Naive B cell (primary cell): ENCODE measurements around the gene KLF13. TPM values are rescaled to one million over a fixed set of nuclear protein-coding genes. Genes with fewer than 3 reads are reported as not detected.

ENCODE experiments used
- ATAC-seq, 2 donors: fragments of 150-1000 bp; cut with Tn5 transposase; 2 replicates each; pipeline ENCODE4 v1.10.0; 2021; ENCODE audit warnings: low read depth in 2 of 2, mild to moderate bottlenecking in 2 of 2, moderate library complexity in 2 of 2
- DNase-seq: peaks from one replicate; pipeline ENCODE4 v3.0.0; 2022
- H3K27ac Mint-ChIP-seq, 6 donors: one replicate each; pipeline ENCODE4 v1.8.0; 2020 to 2022; ENCODE audit warnings: mild to moderate bottlenecking in 6 of 6, mixed read lengths in 6 of 6, moderate library complexity in 5 of 6, inconsistent platforms in 2 of 6
- H3K27me3 Mint-ChIP-seq, 3 donors: one replicate each; pipeline ENCODE4 v1.8.0; 2021 to 2022; ENCODE audit warnings: mixed read lengths in 3 of 3, mild to moderate bottlenecking in 1 of 3
- H3K36me3 Mint-ChIP-seq, 2 donors: one replicate each; pipeline ENCODE4 v1.8.0; 2020 to 2022; ENCODE audit warnings: mixed read lengths in 2 of 2, inconsistent platforms in 1 of 2, mild to moderate bottlenecking in 1 of 2
- H3K4me1 Mint-ChIP-seq, 3 donors: one replicate each; pipeline ENCODE4 v1.8.0; 2020 to 2022; ENCODE audit warnings: mixed read lengths in 3 of 3, inconsistent platforms in 1 of 3, mild to moderate bottlenecking in 1 of 3, moderate library complexity in 1 of 3
- H3K4me3 Mint-ChIP-seq, 8 donors: one replicate each; pipeline ENCODE4 v1.8.0; 2020 to 2022; ENCODE audit warnings: mild to moderate bottlenecking in 8 of 8, mixed read lengths in 8 of 8, moderate library complexity in 8 of 8, inconsistent platforms in 2 of 8
- H3K9me3 Mint-ChIP-seq, 7 donors: one replicate each; pipeline ENCODE4 v1.8.0; 2020 to 2022; ENCODE audit warnings: mixed read lengths in 7 of 7, mild to moderate bottlenecking in 5 of 7, inconsistent platforms in 2 of 7, moderate library complexity in 1 of 7
- polyA plus RNA-seq, 6 donors: library from polyadenylated mRNA; unstranded; fragments of 300-500 nt; fragmentation: Illumina TruSeq; gene quantifications; one replicate each; pipeline ENCODE4 v1.2.3, GENCODE V29; 2021; ENCODE audit warnings: low read depth in 6 of 6

Gene KLF13
- polyA plus RNA-seq, 6 donors from 2014 or later = 16.6 to 58.8 (median 40.0) TPM

DNA sequence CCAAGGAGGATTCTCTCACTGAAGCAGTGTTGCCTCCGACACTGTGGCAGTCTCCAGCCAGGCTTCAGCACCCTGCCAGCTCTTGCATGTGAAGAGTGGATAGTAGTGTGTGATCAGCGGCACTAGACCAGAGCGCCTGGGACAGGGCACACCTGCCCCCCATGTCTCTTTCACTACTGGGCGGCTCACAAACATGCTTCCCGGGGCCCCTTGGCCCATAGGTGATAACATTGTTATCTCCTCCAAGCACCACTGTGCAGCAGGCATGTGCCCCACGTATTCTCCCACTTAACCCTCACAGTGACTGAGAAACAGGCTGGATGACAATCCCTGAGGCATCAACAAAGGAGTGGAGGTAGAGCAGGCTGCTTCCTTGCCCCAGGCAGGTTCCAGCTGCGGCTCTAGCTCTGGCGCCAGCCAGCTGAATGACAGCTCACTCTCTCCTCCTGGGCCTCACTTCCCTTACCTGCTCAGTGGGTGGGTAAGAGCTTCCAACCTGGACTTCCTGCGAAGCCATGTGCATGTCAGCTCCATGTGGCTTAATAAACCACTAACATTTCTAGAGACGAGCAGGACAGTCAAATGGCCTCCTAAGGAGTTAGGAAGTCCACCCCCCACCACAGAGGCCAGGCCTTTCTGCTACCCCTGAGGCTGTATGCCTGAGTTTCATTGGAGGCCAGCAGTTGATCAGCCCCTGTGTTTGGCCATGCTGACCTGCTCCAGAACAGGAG lies 37.8 kb downstream of the KLF13 start:
- DNase-seq = no peak
- ATAC-seq = no peak
- H3K4me1 Mint-ChIP-seq = peaks cover 81 to 97% (median 94%) of the 10 kb centered on the region in 3 donors
- peak overlapping the region; percentile 15 to 99 (median 58) for H3K4me3 Mint-ChIP-seq
- H3K36me3 Mint-ChIP-seq = peaks cover 2 to 6% of the 10 kb centered on the region in 2 donors
- peak overlapping the region; percentile 69 to 90 (median 87) for H3K27ac Mint-ChIP-seq
- H3K9me3 Mint-ChIP-seq = peaks cover 0 to 3% (median under 1%) of the 10 kb centered on the region in 7 donors
- no peaks in the 10 kb centered on the region for H3K27me3 Mint-ChIP-seq

DNA sequence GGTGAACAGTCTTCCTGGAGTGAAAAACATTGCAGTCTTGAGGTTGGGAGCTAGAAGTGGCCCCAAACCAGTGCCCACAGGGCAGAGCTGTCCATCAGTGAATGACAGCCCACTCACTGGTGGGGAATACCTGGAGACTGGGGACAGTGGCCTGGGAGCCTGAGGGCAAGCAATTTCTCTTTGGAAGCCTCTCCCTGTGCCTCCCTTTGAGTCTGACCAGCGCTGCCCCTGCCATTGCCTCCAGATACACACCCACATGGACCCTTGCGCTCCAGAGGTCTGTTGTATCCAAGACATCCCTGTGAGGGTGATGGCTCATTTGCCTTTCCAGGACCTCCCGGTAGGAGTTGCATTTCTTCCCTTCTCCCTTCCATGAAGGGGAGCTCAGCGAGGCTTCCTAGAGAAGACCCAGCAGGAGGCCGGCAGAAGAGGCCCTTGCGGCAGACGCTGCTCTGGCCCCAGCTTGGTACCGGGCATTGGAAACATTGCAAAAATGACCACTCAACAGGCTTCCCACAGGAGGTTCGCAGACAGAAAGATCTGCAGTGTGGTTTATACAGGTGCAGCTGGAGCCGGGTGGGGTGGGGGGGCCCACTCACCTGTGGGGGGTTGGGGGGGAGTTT lies 38.5 kb downstream of the KLF13 start:
- Mint-ChIP-seq H3K4me1 (peaks cover 81 to 97% (median 94%) of the 10 kb centered on the region in 3 donors), H3K9me3 (peaks cover 0 to 6% (median 3%) of the 10 kb centered on the region in 7 donors), H3K4me3 (peak overlapping the region in 6 of 8 donors; percentile 76 to 91 (median 86)), H3K27ac (peak overlapping the region in 5 of 6 donors; percentile 81 to 97 (median 91)), H3K27me3 (no peaks in the 10 kb centered on the region), H3K36me3 (peaks cover 7 to 13% of the 10 kb centered on the region in 2 donors)
- ATAC-seq (no peak), DNase-seq (no peak)

DNA sequence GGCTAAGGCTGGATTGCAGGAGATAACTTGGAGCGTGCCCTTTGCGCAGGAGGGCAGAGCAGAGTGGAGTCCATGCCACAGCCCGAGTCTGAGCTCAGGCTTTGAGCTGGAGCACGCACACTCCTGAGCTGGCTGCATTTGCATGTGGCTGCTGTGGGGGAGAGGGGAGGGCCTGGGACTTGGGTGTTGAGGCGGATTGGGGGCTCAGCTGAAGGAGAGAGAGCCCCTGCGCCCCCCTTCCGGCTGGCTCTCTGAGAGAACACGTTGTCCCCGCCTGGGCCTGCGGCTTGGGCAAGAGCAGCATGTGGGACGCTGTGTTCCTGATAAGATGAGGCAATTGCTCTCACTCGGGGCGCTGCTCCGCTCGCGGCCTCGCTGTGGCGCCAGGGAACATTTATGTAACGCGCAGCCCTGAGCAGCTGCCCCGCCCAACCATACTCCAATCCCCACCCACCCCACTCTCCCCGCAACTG lies 39.1 kb downstream of the KLF13 start:
- ATAC-seq = peak; percentile 30 to 38
- H3K27me3 Mint-ChIP-seq = no peaks in the 10 kb centered on the region

DNA sequence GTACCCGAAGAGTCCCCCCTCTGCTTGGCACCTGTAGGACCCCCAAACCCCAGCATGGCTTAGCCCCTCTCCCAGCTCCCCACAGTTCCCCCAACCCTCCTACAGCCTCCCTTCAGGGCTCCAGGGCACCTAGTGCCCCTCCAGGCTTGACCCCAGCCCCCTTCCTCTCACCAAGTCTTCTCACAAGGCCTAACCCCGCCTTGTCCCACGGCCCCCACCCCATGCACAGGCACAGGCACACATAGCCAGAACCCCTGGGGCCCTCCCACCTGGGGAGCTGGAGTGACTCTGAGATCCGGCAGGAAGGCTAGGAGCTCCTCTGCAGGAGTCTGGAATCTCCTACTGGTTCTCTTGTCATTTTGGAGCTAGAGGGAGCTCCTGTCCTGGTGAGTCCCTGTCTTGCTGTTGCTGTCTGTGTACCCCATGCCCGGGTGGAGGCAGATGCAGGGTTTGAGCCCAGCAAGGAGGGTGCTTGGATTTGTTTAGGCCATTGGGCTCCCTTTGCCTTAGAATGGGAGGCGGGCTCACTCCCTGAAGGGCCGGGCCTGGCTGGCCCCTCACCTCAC lies 39.6 kb downstream of the KLF13 start:
- DNase-seq (no peak), ATAC-seq (no peak)
- Mint-ChIP-seq H3K9me3 (peaks cover 0 to 6% (median 3%) of the 10 kb centered on the region in 7 donors), H3K4me1 (peaks cover 86 to 100% (median 99%) of the 10 kb centered on the region in 3 donors), H3K36me3 (peaks cover 7 to 13% of the 10 kb centered on the region in 2 donors), H3K4me3 (peak overlapping the region; percentile 63 to 91 (median 83)), H3K27me3 (no peaks in the 10 kb centered on the region), H3K27ac (peak overlapping the region; percentile 18 to 97 (median 81))

More for the DNA sequence above, 39.1 kb downstream of the KLF13 start:
- Mint-ChIP-seq H3K4me1 (peaks cover 83 to 99% (median 97%) of the 10 kb centered on the region in 3 donors), H3K36me3 (peaks cover 7 to 13% of the 10 kb centered on the region in 2 donors), H3K9me3 (peaks cover 0 to 6% (median 3%) of the 10 kb centered on the region in 7 donors), H3K27ac (peak overlapping the region; percentile 18 to 97 (median 81)), H3K4me3 (peak overlapping the region; percentile 74 to 91 (median 86))
- DNase-seq = peak; percentile 63

DNA sequence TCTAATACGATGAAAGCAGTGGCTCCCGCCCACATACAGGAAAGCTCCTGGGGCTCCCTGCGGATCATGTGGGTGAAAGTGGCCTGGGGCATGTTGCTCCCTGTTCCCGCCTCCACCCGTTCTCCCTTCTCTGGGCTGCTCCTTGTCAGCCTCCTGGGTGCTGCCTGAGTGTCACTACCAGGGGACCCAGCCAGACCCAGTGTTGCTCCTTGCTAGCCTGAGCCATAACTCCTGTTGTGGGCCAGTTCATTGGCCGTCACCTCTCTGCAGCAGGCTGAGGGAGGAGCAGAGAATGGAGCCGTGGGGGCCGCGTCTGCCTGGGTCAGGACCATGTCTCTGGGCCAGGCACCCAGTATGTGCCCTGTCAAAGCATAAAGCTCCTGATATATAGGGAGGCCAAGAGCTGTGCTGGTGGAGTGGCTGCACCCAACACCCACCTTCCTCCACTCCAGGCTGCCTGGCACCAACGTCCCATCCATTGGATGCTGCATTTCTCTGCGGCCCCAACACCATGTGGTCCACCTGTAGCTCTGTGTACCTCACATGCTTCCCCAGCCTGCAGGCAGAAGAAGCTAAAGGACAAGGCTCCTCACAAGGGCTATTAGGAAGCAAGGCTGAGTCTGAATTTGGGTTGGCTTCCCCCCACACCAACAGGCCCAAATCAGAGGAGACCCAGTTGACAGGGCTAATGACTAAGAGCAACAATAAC lies 40.5 kb downstream of the KLF13 start:
- no peaks in the 10 kb centered on the region for H3K27me3 Mint-ChIP-seq
- DNase-seq = no peak

DNA sequence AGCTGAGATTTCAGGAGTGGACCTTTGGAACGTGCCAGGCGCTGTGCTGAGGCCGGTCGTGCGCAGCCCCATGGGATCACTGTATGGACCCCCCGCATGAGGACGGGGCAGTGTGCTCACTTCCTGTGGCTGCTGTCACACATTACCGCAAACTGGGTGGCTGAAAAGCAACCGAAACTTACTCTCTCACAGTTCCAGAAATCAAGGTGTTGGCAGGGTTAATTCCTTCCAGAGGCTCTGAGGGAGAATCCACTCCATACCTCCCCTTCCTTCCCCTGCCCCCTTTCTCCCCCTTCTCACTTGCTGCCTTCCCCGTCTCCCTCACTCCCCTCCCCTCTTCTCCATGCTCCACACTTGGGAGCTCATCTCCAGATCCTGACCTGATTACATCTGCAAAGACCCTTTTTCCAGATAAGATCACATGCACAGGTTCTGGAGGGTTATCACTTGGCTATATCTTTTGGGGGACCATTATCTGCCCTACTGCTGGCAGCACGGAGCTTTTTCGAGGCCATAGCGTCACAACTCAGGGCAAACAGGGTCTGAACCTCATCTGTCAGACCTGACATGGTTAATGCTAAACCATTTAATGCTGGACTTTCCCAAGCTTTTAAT lies 41.2 kb downstream of the KLF13 start:
- Mint-ChIP-seq H3K4me3 (peak overlapping the region in 5 of 8 donors; percentile 15 to 76 (median 42)), H3K36me3 (peaks cover 7 to 13% of the 10 kb centered on the region in 2 donors), H3K27me3 (no peaks in the 10 kb centered on the region), H3K4me1 (peaks cover 71 to 92% (median 89%) of the 10 kb centered on the region in 3 donors), H3K9me3 (peaks cover 0 to 6% (median 3%) of the 10 kb centered on the region in 7 donors), H3K27ac (peak overlapping the region in 5 of 6 donors; percentile 59 to 92 (median 74))
- ATAC-seq (no peak), DNase-seq (no peak)

More for the DNA sequence above, 40.5 kb downstream of the KLF13 start:
- H3K9me3 Mint-ChIP-seq = peaks cover 0 to 6% (median 3%) of the 10 kb centered on the region in 7 donors
- peak overlapping the region; percentile 15 to 76 (median 38) for H3K4me3 Mint-ChIP-seq
- peaks cover 7 to 13% of the 10 kb centered on the region in 2 donors for H3K36me3 Mint-ChIP-seq
- ATAC-seq = no peak
- peak overlapping the region; percentile 59 to 92 (median 70) for H3K27ac Mint-ChIP-seq
- peaks cover 78 to 95% (median 90%) of the 10 kb centered on the region in 3 donors for H3K4me1 Mint-ChIP-seq

DNA sequence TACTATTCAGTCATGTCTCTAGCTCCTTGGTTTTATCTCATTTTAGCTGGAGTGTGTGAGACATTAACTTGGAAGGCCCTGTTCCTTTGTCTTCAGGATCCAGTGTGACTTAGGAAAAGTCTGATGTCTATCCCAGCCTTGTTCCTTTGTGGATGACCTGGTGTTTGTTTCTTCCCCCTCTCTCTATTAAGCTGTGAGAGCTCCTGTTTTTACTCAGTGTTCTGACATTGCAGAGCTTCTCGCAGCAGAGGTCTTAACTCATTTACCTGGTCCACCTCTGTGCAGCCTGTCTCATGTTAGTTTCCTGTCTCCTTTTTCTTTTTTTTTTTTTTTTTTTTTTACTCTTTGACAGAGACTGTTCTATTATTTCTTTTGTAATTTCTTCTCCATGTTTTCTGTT lies 43.1 kb downstream of the KLF13 start:
- Mint-ChIP-seq H3K4me3 (peak overlapping the region in 2 of 8 donors; percentile 28 to 29), H3K27ac (peak overlapping the region in 5 of 6 donors; percentile 47 to 82 (median 68))
- no peak for DNase-seq

DNA sequence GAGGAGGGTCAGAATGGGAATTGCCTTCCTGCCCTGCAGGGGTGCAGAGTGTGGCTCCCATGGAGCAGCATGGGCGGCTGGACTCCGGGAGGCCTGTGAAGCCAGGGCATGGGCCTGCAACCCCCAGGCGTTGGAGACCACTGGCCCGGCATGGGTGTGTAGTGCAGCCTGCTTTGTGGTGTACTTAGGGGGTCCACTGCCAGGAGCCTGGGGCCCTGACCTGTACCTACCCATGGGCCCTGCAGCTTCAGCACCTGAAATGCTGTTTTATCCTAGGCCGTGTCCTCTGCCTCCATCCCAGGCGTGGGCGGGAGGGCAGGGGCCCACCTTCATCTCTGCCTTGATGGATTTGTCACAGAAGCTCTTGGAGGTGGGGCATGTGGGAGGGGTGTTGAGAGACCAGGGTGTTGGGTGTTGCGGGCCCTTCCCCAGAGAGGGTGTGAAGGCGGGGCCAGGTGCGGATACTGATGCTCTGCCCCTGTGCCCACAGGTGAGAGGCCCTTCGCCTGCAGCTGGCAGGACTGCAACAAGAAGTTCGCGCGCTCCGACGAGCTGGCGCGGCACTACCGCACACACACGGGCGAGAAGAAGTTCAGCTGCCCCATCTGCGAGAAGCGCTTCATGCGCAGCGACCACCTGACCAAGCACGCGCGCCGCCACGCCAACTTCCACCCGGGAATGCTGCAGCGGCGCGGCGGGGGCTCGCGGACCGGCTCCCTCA lies 45.0 kb downstream of the KLF13 start:
- peaks cover 0 to 6% (median 3%) of the 10 kb centered on the region in 7 donors for H3K9me3 Mint-ChIP-seq
- ATAC-seq = no peak
- H3K27ac Mint-ChIP-seq = peak overlapping the region in 3 of 6 donors; percentile 54 to 82 (median 73)
- peaks cover 50 to 80% (median 74%) of the 10 kb centered on the region in 3 donors for H3K4me1 Mint-ChIP-seq
- no peaks in the 10 kb centered on the region for H3K27me3 Mint-ChIP-seq
- no peak for DNase-seq
- H3K4me3 Mint-ChIP-seq = no peak overlapping the region
- H3K36me3 Mint-ChIP-seq = peaks cover 7 to 13% of the 10 kb centered on the region in 2 donors

More for the DNA sequence above, 43.1 kb downstream of the KLF13 start:
- H3K36me3 Mint-ChIP-seq = peaks cover 7 to 13% of the 10 kb centered on the region in 2 donors
- ATAC-seq = no peak
- H3K27me3 Mint-ChIP-seq = no peaks in the 10 kb centered on the region
- H3K9me3 Mint-ChIP-seq = peaks cover 0 to 6% (median 3%) of the 10 kb centered on the region in 7 donors
- peaks cover 67 to 81% (median 73%) of the 10 kb centered on the region in 3 donors for H3K4me1 Mint-ChIP-seq

DNA sequence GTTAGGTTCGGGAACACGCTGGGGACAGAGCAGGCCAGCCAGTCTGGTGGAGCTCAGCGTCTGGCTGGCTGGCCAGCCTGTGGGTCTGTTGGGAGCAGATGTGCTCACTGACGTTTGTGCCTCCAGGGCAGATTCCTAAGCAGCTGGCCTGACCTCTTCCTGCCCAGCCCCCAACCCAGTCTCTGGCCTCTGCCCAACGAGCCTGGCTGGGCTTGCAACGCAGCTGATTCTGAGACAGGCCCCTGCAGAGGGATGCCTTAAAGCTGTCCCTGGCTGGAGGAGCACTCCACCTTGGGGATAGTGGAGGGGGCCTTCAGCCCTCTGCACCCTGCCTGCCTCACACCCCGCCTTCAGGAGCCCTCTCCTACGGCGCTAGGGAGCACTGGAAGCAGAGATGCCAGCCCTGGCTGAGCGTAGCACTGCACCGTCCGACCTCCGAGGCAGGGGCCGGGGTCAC lies 46.0 kb downstream of the KLF13 start:
- peaks cover 0 to 6% (median 3%) of the 10 kb centered on the region in 7 donors for H3K9me3 Mint-ChIP-seq

DNA sequence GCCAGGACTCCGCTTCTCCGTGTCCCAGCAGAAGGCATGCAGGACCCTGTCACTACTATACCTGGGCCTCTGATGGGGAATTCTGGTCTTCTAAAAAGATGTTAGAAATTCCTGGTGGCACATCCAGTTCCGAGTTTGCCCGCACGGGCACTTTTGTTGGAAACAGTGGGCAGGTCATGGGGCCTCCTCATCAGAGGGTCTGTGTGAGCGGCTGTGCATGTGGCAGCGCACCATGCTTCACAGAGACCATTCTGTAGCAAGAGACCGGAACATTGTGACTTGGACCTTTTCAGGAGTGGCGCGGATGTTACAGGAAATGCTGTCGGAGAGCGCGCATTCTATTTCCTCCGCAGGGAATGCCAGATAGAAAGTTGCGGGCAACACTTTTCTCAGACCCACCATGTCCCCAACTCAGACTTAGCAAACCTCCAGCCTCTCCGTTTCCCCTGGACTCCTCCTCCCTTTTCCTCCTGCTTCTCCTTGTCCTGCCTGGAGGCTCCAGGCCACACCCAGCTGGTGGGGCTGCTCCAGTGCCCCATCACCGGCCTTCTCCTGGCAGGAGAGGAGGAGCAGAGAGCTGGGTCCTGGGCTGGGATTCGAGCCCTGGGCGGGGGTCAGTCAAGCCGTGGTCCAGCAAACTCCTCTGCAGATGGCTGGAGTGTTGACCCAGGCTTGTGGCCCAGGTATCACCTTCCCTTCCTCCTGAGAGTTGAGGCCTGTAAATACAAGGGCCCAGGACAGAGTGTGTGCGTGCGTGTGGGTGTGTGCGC lies 46.6 kb downstream of the KLF13 start:
- no peak for DNase-seq
- H3K27ac Mint-ChIP-seq = peak overlapping the region in 3 of 6 donors; percentile 47 to 62 (median 50)
- ATAC-seq = no peak
- peaks cover 37 to 75% (median 63%) of the 10 kb centered on the region in 3 donors for H3K4me1 Mint-ChIP-seq
- peak overlapping the region in 1 of 8 donors; percentile 33 for H3K4me3 Mint-ChIP-seq
- no peaks in the 10 kb centered on the region for H3K27me3 Mint-ChIP-seq
- H3K9me3 Mint-ChIP-seq = peaks cover 0 to 6% (median 3%) of the 10 kb centered on the region in 7 donors
- peaks cover 7 to 13% of the 10 kb centered on the region in 2 donors for H3K36me3 Mint-ChIP-seq

More for the DNA sequence above, 46.0 kb downstream of the KLF13 start:
- H3K4me3 Mint-ChIP-seq = no peak overlapping the region
- H3K4me1 Mint-ChIP-seq = peaks cover 40 to 77% (median 65%) of the 10 kb centered on the region in 3 donors
- no peak for ATAC-seq
- H3K36me3 Mint-ChIP-seq = peaks cover 7 to 13% of the 10 kb centered on the region in 2 donors
- peak overlapping the region in 3 of 6 donors; percentile 22 to 73 (median 24) for H3K27ac Mint-ChIP-seq
- H3K27me3 Mint-ChIP-seq = no peaks in the 10 kb centered on the region
- DNase-seq = no peak

DNA sequence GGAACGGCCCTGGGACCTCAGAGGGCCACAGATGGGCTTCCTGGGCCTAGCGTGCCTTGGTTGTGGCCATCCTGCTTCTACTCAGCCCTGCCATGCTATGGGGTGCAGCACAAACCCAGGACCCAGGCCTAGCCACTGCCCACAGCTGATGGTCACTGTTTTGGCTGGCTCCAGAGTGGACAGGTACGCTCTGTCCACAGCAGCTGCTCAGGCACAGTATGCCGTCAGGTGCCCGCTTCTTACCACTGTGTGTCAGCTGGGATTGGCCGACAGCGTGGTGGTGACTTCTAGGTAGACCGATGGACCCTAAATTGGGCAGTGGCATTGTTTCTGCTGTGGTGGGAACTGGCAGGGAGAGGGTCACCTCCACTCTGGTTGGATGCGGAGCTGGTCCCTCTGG lies 47.3 kb downstream of the KLF13 start:
- Mint-ChIP-seq H3K9me3 (peaks cover 0 to 6% (median 2%) of the 10 kb centered on the region in 7 donors), H3K36me3 (peaks cover 7 to 12% of the 10 kb centered on the region in 2 donors), H3K4me1 (peaks cover 41 to 75% (median 63%) of the 10 kb centered on the region in 3 donors), H3K4me3 (no peak overlapping the region), H3K27ac (peak overlapping the region in 3 of 6 donors; percentile 37 to 76 (median 47)), H3K27me3 (no peaks in the 10 kb centered on the region)
- ATAC-seq = no peak
- DNase-seq = no peak
